Calu3 (cell line): ENCODE measurements around the gene WDFY2. TPM values are rescaled to one million over a fixed set of nuclear protein-coding genes. Genes with fewer than 3 reads are reported as not detected.
A peak's percentile ranks its signal among the peaks of the same experiment; 100 is the strongest.
"Not testable (repeated sequence)": the region's sequence is repeated elsewhere in the genome, so short reads cannot be mapped to it uniquely, and the experiment has no call there.

Experiments
- BruUV-seq: library from RNA; stranded (reverse); fragments of 400-500 nt; replicated peaks from 2 replicates; lab custom pipeline; 2021; lab: Mats Ljungman, UMichigan
- CTCF ChIA-PET: fragments of 300-600 bp; sonication (Branson Sonifier 250); formaldehyde crosslinking; loops from one replicate; lab custom pipeline; 2022; ENCODE audit warnings: antibody characterized with exemption; lab: Charles Lee
- DNase-seq: peaks from one replicate; pipeline ENCODE4 v3.0.0; 2022
- H3K27ac Mint-ChIP-seq: one replicate; pipeline ENCODE4 v1.8.0; 2022; ENCODE audit warnings: mixed read lengths; ENCODE audit not compliant: unreplicated experiment
- H3K27me3 Mint-ChIP-seq: one replicate; pipeline ENCODE4 v1.8.0; 2022; ENCODE audit warnings: mixed read lengths; ENCODE audit not compliant: unreplicated experiment
- H3K36me3 Mint-ChIP-seq: one replicate; pipeline ENCODE4 v1.8.0; 2022; ENCODE audit warnings: mild to moderate bottlenecking, moderate library complexity, mixed read lengths; ENCODE audit not compliant: insufficient read depth, unreplicated experiment
- H3K4me1 Mint-ChIP-seq: one replicate; pipeline ENCODE4 v1.8.0; 2022; ENCODE audit warnings: mild to moderate bottlenecking, low read depth, mixed read lengths; ENCODE audit not compliant: unreplicated experiment
- H3K4me3 Mint-ChIP-seq: one replicate; pipeline ENCODE4 v1.8.0; 2022; ENCODE audit warnings: mild to moderate bottlenecking, low read depth, moderate library complexity, mixed read lengths; ENCODE audit not compliant: unreplicated experiment
- H3K9me3 Mint-ChIP-seq: one replicate; pipeline ENCODE4 v1.8.0; 2022; ENCODE audit warnings: low read depth, mixed read lengths; ENCODE audit not compliant: unreplicated experiment
- intact Hi-C: fragments of 100-400 bp; cut with micrococcal nuclease; formaldehyde crosslinking; loops from one replicate; pipeline ENCODE4 v1.10.0; 2022; ENCODE audit not compliant: unreplicated experiment
- total RNA-seq: library from RNA; stranded (reverse); gene quantifications from 2 replicates; pipeline ENCODE4 v1.2.3, GENCODE V29; 2022
- TF ChIP-seq, protein P1 (sequence below): fragments of 200-600 bp; IDR thresholded peaks from one replicate; pipeline ENCODE4 v1.8.0; 2022; ENCODE audit warnings: antibody characterized with exemption; ENCODE audit not compliant: unreplicated experiment

WDFY2 gene
- total RNA-seq, 1 experiment from 2014 or later: 5.9 TPM

GRCh38 chr13:51636349-51636890 is 52.2 kb downstream of the WDFY2 start:
- H3K27ac Mint-ChIP-seq: peak overlapping the region; percentile 34
- H3K27me3 Mint-ChIP-seq: no peaks in the 10 kb centered on the region
- CTCF ChIA-PET: no interaction called here
- H3K4me1 Mint-ChIP-seq: peaks cover 50% of the 10 kb centered on the region
- BruUV-seq: no TSS peak
- H3K4me3 Mint-ChIP-seq: peak overlapping the region; percentile 27
- H3K9me3 Mint-ChIP-seq: no peaks in the 10 kb centered on the region
- peaks cover 6% of the 10 kb centered on the region for H3K36me3 Mint-ChIP-seq
- no peak for DNase-seq
- intact Hi-C loops: loop anchor here (2.0 kb wide), 1 partner anchor 88 kb away; no protein-coding TSS in a partner anchor
- TF ChIP-seq, protein P1, sequence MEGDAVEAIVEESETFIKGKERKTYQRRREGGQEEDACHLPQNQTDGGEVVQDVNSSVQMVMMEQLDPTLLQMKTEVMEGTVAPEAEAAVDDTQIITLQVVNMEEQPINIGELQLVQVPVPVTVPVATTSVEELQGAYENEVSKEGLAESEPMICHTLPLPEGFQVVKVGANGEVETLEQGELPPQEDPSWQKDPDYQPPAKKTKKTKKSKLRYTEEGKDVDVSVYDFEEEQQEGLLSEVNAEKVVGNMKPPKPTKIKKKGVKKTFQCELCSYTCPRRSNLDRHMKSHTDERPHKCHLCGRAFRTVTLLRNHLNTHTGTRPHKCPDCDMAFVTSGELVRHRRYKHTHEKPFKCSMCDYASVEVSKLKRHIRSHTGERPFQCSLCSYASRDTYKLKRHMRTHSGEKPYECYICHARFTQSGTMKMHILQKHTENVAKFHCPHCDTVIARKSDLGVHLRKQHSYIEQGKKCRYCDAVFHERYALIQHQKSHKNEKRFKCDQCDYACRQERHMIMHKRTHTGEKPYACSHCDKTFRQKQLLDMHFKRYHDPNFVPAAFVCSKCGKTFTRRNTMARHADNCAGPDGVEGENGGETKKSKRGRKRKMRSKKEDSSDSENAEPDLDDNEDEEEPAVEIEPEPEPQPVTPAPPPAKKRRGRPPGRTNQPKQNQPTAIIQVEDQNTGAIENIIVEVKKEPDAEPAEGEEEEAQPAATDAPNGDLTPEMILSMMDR: no peak

- no peak for DNase-seq
- Mint-ChIP-seq H3K27ac (no peak overlapping the region), H3K36me3 (peaks cover 6% of the 10 kb centered on the region), H3K9me3 (no peaks in the 10 kb centered on the region), H3K4me1 (peaks cover 41% of the 10 kb centered on the region), H3K27me3 (no peaks in the 10 kb centered on the region), H3K4me3 (no peak overlapping the region)
- intact Hi-C loops: loop anchor here (2.0 kb wide), 1 partner anchor 87 kb away; no protein-coding TSS in a partner anchor
- TF ChIP-seq, protein P1: no peak
- CTCF ChIA-PET: no interaction called here
- no TSS peak for BruUV-seq
These were observed 53.6 kb downstream of the WDFY2 start for GRCh38 chr13:51637852-51638215.

DNA sequence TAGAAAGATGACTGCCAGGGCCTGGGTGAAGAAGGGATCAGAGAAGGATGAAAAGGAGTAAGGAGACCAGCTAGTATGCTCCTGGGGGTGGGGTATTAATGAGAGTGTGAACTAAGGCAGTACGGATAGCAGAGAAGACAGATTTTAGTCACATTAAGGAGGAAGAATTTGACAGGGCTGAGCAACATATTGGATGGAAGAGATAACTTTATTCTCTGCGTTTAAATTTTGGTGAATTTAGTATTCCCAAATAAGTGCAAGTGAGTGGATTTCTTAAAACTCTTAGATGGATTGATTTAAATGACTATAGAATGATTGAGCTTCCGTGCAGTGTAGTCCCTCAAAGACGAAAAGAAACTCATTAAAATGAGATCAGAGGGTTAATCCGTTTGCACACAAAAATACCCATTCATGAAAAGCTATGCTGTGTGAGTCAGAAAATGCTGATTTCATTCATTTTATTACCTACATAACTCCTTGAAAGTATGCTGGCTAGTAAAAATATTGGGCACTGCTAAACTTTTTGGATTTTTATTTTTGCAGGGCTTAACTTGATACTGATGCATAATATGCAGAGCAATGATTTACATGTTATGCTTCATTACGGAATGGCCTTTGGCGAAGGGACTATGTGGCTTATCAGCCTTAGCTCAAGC is 54.1 kb downstream of the WDFY2 start:
- Mint-ChIP-seq H3K4me3 (no peak overlapping the region), H3K27me3 (no peaks in the 10 kb centered on the region)
- TF ChIP-seq, protein P1: no peak

GRCh38 chr13:51639171-51639570 is 54.9 kb downstream of the WDFY2 start:
- Mint-ChIP-seq H3K9me3 (no peaks in the 10 kb centered on the region), H3K27me3 (no peaks in the 10 kb centered on the region), H3K4me3 (no peak overlapping the region), H3K27ac (no peak overlapping the region), H3K36me3 (peaks cover 6% of the 10 kb centered on the region), H3K4me1 (peaks cover 50% of the 10 kb centered on the region)
- intact Hi-C loops: no loop called here
- CTCF ChIA-PET: interaction anchor here (0.6 kb wide), 1 partner anchor 12 kb away, joined by 5 read pairs; no protein-coding TSS in a partner anchor
- TF ChIP-seq, protein P1: no peak
- no TSS peak for BruUV-seq
- DNase-seq: no peak

More for the DNA sequence above, 54.1 kb downstream of the WDFY2 start:
- Mint-ChIP-seq H3K9me3 (no peaks in the 10 kb centered on the region), H3K27ac (no peak overlapping the region), H3K36me3 (peaks cover 6% of the 10 kb centered on the region), H3K4me1 (peaks cover 42% of the 10 kb centered on the region)
- BruUV-seq: no TSS peak
- CTCF ChIA-PET: no interaction called here
- no peak for DNase-seq
- intact Hi-C loops: no loop called here

DNA sequence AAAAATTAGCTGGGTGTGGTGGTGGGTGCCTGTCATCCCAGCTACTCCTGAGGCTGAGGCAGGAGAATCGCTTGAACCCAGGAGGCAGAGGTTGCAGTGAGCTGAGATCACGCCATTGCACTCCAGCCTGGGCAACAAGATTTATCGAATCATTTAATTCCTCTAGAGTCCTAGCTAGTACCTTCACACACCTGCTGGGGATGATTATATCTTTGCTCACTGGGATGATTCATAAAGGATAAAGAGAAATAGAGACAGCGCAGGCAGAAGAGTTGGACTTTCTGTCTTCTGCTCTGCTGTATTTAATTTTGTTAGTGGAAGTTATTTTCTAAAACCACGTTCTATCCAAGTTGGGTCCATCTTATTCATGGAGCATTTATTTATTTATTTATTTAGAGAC is 56.4 kb downstream of the WDFY2 start:
- H3K4me1 Mint-ChIP-seq: peaks cover 50% of the 10 kb centered on the region
- DNase-seq, H3K4me3 Mint-ChIP-seq, H3K27ac Mint-ChIP-seq, H3K27me3 Mint-ChIP-seq, H3K36me3 Mint-ChIP-seq, BruUV-seq, H3K9me3 Mint-ChIP-seq, CTCF ChIA-PET: not testable (repeated sequence)
- intact Hi-C loops: loop anchor here (5.0 kb wide), 1 partner anchor 48 kb away; no protein-coding TSS in a partner anchor
